Right renal cortex interstitium (tissue), 3 donors: ENCODE results near the gene MORF4L1. TPM values are rescaled to one million over a fixed set of nuclear protein-coding genes. Genes with fewer than 3 reads are reported as not detected.
"Not testable (repeated sequence)": the region's sequence is repeated elsewhere in the genome, so short reads cannot be mapped to it uniquely, and the experiment has no call there.

ENCODE experiments used
- DNase-seq, 3 donors: peaks; one replicate each; pipeline ENCODE4 v3.0.0-alpha.2; 2013; ENCODE audit warnings: low read depth in 3 of 3, low spot score in 2 of 3
- polyA plus RNA-seq, 3 donors: library from polyadenylated mRNA; unstranded; fragments of 120-200 nt; gene quantifications; one replicate each; pipeline ENCODE4 v1.2.1, GENCODE V29; 2013; ENCODE audit not compliant: insufficient read length in 3 of 3

The MORF4L1 gene
- polyA plus RNA-seq, 3 donors: 791 to 885 (median 842) TPM

- no peak for DNase-seq
Measured at GRCh38 chr15:78855746-78856145, 16.9 kb upstream of the MORF4L1 start.

- DNase-seq: peak; percentile 59 to 65 (median 65)
Measured at GRCh38 chr15:78859971-78860719, 12.5 kb upstream of the MORF4L1 start.

DNA sequence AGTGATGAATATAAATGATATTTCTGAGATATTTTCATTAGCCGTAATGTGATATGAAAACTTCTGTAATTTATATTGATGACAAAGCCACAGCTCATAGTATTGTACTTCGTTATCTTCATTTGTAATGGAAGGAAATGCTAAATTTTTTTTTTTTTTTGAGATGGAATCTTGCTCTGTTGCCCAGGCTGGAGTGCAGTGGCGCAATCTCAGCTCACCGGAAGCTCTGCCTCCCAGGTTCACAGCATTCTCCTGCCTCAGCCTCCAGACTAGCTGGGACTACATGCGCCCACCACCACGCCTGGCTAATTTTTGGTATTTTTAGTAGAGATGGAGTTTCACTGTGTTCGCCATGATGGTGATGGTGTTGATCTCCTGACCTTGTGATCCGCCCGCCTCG is 7.1 kb upstream of the MORF4L1 start:
- DNase-seq: not testable (repeated sequence)

DNA sequence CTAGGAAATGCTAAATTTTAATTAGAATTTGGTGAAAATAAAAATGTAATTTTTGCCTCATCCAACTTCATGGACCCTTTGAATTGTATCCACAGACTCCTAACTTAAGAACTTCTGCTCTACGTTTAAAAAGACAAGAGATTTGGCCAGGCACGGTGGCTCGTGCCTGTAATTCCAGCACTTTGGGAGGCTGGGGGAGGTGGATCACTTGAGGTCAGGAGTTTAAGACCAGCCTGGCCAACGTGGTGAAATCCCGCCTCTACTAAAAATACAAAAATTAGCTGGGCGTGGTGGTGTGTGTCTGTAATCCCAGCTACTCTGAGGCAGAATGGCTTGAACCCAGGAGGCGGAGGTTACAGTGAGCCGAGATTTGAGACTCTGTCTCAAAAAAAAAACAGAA is 6.7 kb upstream of the MORF4L1 start:
- not testable (repeated sequence) for DNase-seq

- no peak for DNase-seq
Measured at GRCh38 chr15:78866803-78867202, 5.9 kb upstream of the MORF4L1 start.

DNA sequence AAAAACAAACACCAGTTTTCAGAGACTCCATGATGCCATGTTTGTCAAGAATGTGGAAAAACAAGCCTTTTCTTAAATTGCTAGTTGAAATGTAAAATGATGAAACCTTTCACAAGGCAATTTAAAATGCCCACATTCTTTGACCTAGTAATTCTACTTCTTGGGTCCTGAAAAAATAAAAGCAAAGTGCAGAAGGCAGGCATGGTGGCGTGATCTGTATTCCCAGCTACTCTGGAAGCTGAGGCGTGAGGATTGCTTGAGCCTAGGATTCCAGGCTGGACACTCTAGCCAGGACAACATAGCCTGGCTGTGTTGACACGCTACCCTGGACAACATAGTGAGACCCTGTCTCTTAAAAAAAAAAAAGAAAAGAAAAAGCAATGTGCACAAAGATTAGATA is 4.3 kb upstream of the MORF4L1 start:
- DNase-seq: no peak

- not testable (repeated sequence) for DNase-seq
Measured at GRCh38 chr15:78871483-78872127, 1.1 kb upstream of the MORF4L1 start.

DNA sequence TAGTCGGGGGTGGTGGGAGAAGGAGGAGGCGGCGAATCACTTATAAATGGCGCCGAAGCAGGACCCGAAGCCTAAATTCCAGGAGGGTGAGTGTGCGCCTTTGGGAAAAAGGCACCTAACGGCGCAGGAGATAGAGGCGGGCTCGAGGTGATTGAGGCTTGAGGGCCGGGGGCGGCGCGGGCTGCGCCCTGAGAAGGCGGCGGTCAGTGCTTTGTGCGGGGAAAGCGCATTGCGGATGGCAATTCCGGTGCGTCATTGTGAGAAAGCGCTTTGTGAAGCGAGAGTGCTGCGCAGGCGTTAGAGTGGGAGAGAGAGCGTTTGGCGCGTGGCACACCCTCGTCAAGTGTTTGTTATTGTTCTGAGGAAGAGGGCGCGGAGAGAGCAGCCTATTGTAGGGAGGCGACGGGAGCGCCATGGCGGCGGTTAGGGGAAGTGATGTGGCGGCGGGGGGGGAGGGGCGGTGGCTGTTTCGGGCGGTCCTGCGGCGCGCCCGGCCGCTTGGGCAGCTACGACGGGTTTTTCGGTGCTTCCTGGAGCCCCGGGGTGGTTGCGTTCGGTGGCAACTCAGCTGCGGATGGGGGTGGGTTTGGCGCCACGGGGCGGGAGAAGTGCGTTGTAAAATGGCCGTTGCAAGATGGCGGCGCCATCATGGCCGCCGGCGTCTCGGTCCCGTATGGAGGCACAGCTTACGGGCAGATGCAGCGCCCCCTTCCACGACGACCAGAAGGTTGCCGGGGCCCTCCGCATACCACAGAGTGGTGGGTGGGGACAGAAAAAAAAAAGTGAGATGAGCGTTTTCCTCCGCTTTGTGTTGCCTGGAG is 492 bp downstream of the MORF4L1 start:
- DNase-seq: peak; percentile 76 to 82 (median 78)

GRCh38 chr15:78873793-78874765 is 1.4 kb downstream of the MORF4L1 start:
- peak in 1 of 3 donors; percentile 67 for DNase-seq

DNA sequence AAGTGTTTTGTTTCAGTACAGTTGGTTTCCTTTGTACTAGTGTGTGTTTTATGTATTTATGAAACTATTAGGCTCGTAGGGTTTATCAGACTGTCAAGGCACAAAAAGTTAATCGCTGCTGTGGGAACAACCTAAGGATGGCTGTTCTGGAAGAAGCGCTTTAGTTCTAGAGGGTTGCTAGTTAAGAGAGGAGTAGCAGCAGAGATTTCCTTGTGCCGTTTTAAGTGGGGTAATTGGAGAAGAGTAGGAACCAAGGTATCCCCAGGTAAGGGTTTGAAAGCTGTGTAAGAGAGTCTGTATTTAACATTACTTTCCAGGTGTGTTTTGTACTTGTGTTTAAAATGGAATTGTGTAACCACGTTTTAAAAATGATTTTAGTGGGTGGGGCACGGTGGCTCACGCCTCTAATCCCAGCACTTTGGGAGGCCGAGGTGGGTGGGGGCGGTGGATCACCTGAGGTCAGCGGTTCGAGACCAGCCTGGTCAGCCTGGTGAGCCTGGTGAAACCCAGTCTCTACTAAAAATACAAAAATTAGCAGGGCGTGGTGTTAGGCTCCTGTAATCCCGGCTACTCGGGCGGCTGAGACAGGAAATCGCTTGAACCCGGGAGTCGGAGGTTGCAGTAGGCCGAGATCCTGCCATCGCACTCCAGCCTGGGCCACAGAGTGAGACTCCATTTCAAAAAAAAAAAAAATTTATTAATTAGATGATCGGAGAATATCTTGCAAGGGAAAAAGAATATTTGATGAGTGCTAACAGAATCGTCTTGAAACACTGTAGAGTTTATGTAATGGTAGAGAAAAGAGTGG is 2.6 kb downstream of the MORF4L1 start:
- no peak for DNase-seq

- not testable (repeated sequence) for DNase-seq
Measured at GRCh38 chr15:78876954-78877353, 4.3 kb downstream of the MORF4L1 start.

GRCh38 chr15:78878356-78878755 is 5.7 kb downstream of the MORF4L1 start:
- no peak for DNase-seq

GRCh38 chr15:78879517-78880241 is 7.0 kb downstream of the MORF4L1 start:
- DNase-seq: no peak

DNA sequence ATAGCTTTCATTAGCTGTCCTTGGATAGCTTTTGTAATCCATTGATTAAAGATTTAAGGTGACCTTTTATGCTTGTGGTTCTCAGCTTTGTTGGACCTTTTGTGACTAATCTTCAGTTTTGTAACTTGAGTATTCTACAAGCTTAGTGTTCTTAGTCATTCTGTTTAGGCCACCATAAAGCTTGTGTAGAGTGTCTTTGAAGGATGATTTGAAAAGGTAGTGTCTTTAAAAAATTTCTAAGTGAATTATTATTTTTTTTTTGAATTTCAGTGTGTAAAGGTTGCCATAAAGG is 7.5 kb downstream of the MORF4L1 start:
- DNase-seq: no peak

DNA sequence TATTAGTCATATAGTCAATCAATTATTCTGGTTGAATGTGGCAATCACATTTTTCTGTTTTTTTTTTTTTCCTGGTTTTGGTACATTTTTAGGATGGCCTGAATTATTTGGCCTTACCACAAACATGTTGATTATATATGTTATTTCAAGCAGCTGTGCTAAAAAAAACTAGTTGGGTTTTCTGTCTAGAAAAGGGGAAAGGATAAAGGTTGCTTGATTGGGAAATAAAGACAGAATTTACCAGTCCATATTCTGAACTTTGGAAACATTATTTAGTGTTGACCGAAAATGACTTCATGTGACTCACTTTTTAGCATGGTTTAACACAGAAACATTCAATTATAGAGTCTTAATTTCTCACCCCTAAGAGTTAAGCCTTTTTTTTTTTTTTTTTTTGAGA is 8.1 kb downstream of the MORF4L1 start:
- DNase-seq: no peak

- no peak for DNase-seq
Measured at GRCh38 chr15:78881681-78882080, 9.0 kb downstream of the MORF4L1 start.

- no peak for DNase-seq
Measured at GRCh38 chr15:78889000-78889399, 16.3 kb downstream of the MORF4L1 start.

GRCh38 chr15:78893538-78893937 is 20.8 kb downstream of the MORF4L1 start:
- no peak for DNase-seq

DNA sequence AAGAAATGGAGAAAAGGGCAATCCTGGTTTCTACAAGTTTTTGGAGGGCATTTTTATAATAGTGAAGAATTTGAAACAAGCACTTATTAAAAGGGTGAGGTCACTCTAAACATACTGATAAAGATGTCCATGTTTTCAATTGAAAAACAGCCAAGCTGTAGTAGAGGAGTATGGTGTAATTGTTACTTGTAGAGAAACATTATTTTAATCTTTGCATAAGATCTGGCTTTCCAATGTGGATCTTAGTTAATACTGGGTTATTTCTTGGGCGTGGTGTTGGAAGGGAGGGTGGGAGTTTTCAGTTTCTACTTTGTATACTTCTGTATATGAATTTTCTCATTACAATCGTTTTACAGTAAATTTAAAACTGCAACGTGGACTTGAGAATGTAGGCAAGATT is 22.8 kb downstream of the MORF4L1 start:
- DNase-seq: no peak
